GM19455 (cell line): ENCODE measurements around the gene HK1.

ENCODE experiments used
- ATAC-seq: cut with Tn5 transposase; IDR thresholded peaks from one replicate; pipeline ENCODE4 v1.9.1; 2021; ENCODE audit not compliant: unreplicated experiment

The HK1 gene

DNA sequence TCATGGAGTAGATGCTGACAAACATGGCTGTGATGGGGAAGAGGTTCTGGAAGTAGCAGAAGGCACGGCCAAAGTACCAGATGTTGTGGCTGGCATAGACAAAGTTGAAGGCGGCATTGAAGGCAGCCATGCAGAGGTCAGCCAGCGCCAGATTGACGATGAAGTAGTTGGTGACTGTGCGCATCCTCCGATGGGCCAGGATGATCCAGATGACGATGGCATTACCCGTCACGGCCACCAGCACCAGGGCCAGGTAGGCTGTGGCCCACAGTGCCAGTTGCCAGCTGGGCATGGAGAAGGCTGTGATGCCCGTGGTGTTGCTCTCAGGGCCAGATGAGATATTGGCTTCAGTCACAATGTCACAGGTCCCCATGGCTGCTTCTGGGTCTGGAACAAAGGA, 137.7 kb downstream of the HK1 start:
- no peak for ATAC-seq

GRCh38 chr10:69416695-69417094, 138.4 kb downstream of the HK1 start, which contains the start of gene TACR2:
Gene TACR2, minus strand, starts transcription at chr10:69416918. Its CDS starts 595 bp downstream, at chr10:69416323.
- ATAC-seq: no peak

GRCh38 chr10:69417542-69417941, 139.2 kb downstream of the HK1 start:
- no peak for ATAC-seq

DNA sequence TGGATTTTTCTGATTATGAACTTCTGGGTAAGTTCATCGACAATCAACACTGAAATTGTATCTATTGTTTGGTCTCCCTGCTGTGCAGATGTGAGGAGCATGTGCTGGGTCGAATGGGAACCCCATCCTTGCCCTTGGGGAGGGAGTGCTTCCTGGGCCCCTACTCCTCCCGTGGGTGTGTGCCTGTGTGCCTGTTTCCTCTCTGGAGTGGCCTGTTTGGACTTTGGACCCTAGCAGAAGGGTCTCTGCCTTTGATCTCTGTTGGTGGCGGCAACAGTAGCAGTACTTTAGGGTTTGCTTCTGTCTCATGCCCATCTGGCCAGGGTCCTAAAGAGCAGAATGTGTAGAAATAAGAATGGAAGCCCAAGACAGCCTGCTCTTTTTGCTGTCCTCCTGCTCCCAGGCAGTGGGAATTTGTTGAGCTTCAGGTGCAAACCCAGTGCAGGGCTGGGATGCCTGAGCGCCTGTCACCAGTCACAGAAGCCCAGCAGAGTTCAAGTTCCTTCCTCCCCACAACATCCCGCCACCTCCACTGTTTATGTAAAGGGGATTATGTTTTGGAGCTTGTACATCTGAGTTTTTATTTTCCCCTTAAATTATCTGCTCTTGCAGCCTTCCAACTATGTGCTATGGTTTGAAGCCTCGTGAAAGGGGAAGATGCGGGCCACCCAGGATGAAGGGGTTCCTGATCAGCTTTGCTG, 139.9 kb downstream of the HK1 start:
- no peak for ATAC-seq

- ATAC-seq: no peak
Measured at GRCh38 chr10:69419096-69419743, 140.9 kb downstream of the HK1 start.

GRCh38 chr10:69419744-69420126, 141.4 kb downstream of the HK1 start:
- no peak for ATAC-seq

- no peak for ATAC-seq
Measured at GRCh38 chr10:69421611-69422308, 143.5 kb downstream of the HK1 start.

DNA sequence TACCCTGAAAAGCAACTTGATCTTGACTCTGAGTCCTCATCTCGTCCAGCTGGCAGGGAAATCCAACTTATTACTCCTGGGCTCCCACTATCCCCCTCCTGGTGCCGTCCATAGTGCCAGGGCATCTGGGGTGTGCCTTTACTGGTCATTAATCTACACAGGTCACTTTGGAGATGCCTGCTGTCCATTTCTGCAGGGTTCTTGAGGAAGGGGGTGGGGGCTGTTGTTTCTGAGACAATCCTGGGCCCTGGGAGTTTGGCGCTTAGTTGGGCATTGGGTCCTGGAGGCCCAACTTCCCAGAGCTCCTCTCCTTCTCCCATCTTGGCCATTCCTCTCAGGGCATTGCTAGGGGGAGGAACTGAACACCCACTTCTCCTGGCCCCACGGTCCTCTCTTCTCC, 144.4 kb downstream of the HK1 start:
- ATAC-seq: no peak

- ATAC-seq: no peak
Measured at GRCh38 chr10:69425041-69425440, 146.7 kb downstream of the HK1 start.

GRCh38 chr10:69425511-69426298, 147.4 kb downstream of the HK1 start:
- ATAC-seq: no peak

- no peak for ATAC-seq
Measured at GRCh38 chr10:69426376-69426727, 148.1 kb downstream of the HK1 start.

- ATAC-seq: no peak
Measured at GRCh38 chr10:69428165-69428564, 149.9 kb downstream of the HK1 start.

DNA sequence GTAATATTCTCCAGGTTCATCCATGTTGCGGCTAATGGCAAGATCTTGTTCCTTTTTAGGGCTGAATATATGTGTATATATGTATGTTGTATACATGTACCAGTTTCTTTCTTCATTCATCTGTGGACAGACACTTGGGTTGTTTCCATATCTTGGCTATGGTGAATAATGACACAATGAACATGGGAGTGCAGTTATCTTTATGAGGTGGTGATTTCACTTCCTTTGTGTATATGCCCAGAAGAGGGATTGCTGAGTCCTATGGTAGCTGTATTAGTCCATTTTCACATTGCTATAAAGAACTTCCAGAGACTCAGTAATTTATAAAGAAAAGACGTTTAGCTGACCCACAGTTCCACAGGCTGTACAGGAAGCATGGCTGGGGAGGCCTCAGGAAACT, 155.9 kb downstream of the HK1 start:
- no peak for ATAC-seq

DNA sequence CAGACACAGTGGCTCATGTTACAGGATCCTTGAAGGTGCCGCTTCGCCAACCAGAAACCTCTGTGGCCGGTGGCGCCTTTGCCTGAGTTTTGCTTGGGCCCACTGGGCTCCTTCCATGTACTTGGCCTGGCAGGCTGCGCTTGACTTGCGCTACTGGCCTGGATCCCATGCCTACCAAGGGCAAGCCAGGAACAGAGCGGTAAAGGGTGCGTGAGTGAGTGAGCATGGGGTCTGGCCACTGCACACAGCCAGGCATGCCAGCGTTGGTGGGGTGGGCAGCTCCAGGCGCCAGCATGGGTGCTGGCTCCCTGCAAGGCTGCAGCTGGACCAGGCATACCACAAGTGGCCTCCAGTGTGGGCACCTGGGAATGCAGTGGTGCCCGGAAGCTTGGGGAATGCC, 156.6 kb downstream of the HK1 start:
- no peak for ATAC-seq

GRCh38 chr10:69435966-69436520, 157.7 kb downstream of the HK1 start:
- no peak for ATAC-seq

GRCh38 chr10:69437321-69438259, 159.3 kb downstream of the HK1 start:
- no peak for ATAC-seq

DNA sequence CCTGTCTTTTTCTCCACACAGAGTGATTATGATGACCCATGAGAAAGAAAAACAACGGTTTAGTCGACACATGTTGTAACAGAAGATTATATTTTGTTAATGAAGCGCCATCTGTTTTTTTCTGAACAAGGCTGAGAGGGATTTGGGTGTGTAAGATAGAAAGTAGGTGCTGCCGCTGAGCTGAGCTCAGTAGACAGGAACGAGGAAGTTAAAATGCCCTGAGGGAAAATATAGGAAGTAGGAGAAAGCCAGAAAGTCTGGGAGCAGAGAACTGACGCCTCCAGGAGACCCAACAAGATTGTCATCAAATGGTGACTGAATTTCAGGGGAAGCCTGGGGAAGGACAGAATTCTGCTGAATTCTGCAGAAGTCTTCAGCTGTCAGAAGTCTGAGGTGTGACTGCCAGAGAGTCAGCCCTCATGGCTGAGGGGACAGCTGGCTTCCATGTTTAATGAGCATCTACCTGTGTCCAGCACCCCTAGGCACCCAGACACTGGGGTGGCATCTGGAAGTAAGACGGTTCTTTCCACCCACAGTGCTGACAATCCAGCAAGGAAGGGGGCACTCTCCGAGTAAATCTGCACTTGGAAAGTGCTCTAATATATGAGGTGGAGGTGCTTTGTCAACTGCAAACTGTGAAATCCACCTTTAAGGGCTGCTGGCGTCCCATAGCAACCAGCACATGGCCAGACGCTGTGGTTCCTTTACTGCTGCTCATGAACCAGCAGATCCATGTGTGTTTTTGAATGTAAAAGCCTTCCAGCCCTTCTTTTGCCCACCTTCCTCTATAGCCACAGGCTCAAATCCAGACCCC, 160.4 kb downstream of the HK1 start:
- ATAC-seq: no peak

DNA sequence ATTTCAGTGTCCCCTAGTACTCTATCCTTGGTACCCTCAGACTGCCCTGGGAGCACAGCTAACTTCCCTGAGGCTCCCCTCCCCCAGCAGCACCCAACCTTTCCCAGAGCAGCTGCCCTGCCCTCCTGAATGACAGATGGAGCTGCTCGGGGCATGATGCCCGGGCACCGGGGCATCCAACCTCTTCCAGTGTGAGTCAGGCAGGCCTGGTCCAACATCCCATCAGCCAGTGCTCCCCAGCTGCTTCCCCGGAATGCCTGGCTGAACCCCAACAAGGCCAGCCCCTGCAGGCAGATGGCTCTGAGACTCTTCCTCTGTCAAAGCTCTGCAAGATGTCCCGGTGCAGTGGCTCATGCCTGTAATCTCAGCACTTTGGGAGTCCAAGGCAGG, 161.0 kb downstream of the HK1 start:
- no peak for ATAC-seq

- no peak for ATAC-seq
Measured at GRCh38 chr10:69439813-69440506, 161.7 kb downstream of the HK1 start.
